Brain microvascular endothelial cell (primary cell): ENCODE results near the gene ZNF664.

Experiments
- DNase-seq: peaks from one replicate; pipeline ENCODE4 v3.0.0-alpha.2; 2020
- H3K27ac ChIP-seq: fragments of 250-450 bp; sonication (Bioruptor Pico); 2 replicates; pipeline ENCODE4 v1.5.1; 2020; ENCODE audit warnings: mild to moderate bottlenecking, moderate library complexity
- H3K27me3 ChIP-seq: fragments of 250-450 bp; sonication (Bioruptor Pico); replicated peaks from 2 replicates; pipeline ENCODE4 v1.5.1; 2020; ENCODE audit warnings: mild to moderate bottlenecking
- H3K36me3 ChIP-seq: fragments of 250-450 bp; sonication (Bioruptor Pico); replicated peaks from 2 replicates; pipeline ENCODE4 v1.5.1; 2020; ENCODE audit warnings: mild to moderate bottlenecking
- H3K4me3 ChIP-seq: 2 replicates; pipeline ENCODE4 v1.5.1; 2011; ENCODE audit warnings: low read depth, mild to moderate bottlenecking, control low read depth, low read length, moderate library complexity
- in situ Hi-C: cut with HindIII; loops from 2 replicates; pipeline ENCODE4 v1.10.0; 2017; ENCODE audit warnings: low sequenced_read_pairs, low pct_ligation_motif_present
- TF ChIP-seq, protein P1 (sequence below): IDR thresholded peaks from 2 replicates; pipeline ENCODE4 v1.5.1; 2011; ENCODE audit warnings: low read depth, mild to moderate bottlenecking, moderate library complexity, low read length, control low read depth, inconsistent platforms; ENCODE audit errors: missing control alignments

Gene ZNF664

GRCh38 chr12:124004233-124004875, 31.3 kb downstream of the ZNF664 start:
- H3K27ac ChIP-seq = no peak overlapping the region
- in situ Hi-C loops = no loop called here
- H3K36me3 ChIP-seq = peaks cover 2% of the 10 kb centered on the region
- H3K27me3 ChIP-seq = no peaks in the 10 kb centered on the region
- TF ChIP-seq, protein P1, sequence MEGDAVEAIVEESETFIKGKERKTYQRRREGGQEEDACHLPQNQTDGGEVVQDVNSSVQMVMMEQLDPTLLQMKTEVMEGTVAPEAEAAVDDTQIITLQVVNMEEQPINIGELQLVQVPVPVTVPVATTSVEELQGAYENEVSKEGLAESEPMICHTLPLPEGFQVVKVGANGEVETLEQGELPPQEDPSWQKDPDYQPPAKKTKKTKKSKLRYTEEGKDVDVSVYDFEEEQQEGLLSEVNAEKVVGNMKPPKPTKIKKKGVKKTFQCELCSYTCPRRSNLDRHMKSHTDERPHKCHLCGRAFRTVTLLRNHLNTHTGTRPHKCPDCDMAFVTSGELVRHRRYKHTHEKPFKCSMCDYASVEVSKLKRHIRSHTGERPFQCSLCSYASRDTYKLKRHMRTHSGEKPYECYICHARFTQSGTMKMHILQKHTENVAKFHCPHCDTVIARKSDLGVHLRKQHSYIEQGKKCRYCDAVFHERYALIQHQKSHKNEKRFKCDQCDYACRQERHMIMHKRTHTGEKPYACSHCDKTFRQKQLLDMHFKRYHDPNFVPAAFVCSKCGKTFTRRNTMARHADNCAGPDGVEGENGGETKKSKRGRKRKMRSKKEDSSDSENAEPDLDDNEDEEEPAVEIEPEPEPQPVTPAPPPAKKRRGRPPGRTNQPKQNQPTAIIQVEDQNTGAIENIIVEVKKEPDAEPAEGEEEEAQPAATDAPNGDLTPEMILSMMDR = no peak
- DNase-seq = no peak
- H3K4me3 ChIP-seq = no peak overlapping the region

DNA sequence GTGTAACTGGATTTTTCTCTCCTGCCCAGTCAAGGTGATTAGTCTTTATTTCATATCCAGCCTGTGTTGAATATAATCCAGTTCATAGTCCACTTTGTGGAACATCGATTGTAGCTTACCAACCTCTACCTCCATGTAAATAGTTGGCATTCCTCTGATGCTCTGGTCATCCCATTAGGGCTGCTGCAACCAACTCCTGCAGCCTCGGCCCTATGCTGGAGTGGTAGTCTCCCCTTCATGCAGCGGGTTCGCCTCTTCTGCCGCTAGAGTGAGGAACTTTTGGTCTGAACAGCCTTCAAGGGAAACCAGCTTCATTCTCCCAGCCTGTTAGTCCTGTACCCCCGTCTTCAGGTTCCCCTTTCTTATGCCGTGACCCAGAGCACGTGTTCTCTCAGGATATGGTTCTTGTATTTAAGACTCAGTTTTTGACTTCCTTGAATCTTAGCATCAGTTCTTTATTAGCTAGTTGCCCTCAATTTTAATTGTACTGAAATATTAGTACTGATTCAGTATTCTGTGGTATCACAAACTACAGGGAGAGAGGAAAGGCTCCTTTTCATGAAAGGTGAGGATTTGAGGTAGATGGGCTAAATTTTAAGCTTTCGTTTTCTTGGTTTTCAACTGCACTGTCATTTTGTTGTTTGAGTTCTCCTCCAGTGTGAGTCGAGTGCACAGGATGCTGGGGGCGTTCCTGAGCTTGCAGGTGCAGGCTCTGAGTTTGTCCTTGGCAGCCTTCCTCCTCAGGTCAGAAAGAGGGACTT, 33.2 kb downstream of the ZNF664 start:
- H3K27me3 ChIP-seq = no peaks in the 10 kb centered on the region
- no peak for DNase-seq
- H3K36me3 ChIP-seq = peaks cover 3% of the 10 kb centered on the region
- no peak overlapping the region for H3K27ac ChIP-seq
- no peak overlapping the region for H3K4me3 ChIP-seq
- in situ Hi-C loops = no loop called here
- TF ChIP-seq, protein P1 = no peak

DNA sequence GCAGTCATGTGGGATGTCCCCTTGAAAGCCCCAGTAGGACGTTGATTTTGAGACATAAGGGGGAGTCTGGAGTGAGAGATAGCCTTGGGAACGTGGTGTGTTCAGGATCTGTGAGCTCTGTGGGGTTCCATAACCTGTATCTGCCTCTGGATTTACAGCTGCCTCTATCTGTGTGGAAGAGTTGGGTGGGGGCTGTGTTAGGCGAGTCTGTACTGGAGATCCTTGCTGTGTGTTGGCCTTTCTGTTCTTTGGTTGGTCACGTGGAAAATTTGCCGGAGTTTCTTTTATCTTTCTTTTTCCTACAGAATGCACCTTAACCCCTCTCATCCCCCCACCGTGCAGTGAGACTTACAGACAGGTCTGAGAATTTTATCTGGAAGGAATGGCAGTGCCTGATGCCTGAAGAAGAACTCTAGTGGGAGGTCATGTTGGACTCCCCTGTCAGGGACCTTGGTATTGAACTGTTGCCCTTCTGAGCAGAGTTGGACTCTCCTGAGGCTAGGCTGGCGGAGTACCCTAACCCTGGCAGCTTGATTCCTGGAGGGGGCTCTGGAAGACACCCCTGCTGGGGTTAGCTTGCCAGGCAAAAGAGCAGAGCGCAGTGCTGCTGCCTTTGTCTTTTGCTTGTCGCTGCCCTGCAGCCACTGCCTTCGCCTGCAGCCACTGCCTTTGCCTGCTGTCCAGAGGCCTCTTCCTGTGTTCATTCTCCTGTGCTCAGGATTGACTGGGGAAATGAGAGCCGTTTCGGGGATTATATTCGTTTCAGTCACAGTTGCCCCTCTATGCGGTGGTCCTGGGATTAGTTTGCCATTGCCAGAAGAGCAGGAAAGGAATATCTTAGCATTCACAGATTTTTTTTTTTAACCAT, 34.1 kb downstream of the ZNF664 start:
- Histone ChIP-seq H3K4me3 (no peak overlapping the region), H3K36me3 (peaks cover 9% of the 10 kb centered on the region), H3K27me3 (no peaks in the 10 kb centered on the region), H3K27ac (no peak overlapping the region)
- in situ Hi-C loops = no loop called here
- DNase-seq = no peak
- TF ChIP-seq, protein P1 = no peak

- Histone ChIP-seq H3K27me3 (no peaks in the 10 kb centered on the region), H3K36me3 (peaks cover 16% of the 10 kb centered on the region), H3K27ac (no peak overlapping the region), H3K4me3 (no peak overlapping the region)
- in situ Hi-C loops = no loop called here
- DNase-seq = no peak
- TF ChIP-seq, protein P1 = no peak
Observed at GRCh38 chr12:124007826-124008570, 35.0 kb downstream of the ZNF664 start.

- H3K36me3 ChIP-seq = peaks cover 21% of the 10 kb centered on the region
Observed at GRCh38 chr12:124008595-124008994, 35.6 kb downstream of the ZNF664 start.

More at GRCh38 chr12:124008595-124008994, 35.6 kb downstream of the ZNF664 start:
- no peaks in the 10 kb centered on the region for H3K27me3 ChIP-seq
- TF ChIP-seq, protein P1 = no peak
- in situ Hi-C loops = no loop called here
- no peak overlapping the region for H3K4me3 ChIP-seq
- no peak for DNase-seq
- H3K27ac ChIP-seq = no peak overlapping the region
